ENCODE measurements around the gene CAMKK1. TPM values are rescaled to one million over a fixed set of nuclear protein-coding genes. Genes with fewer than 3 reads are reported as not detected.

Gene CAMKK1
- total and polyA plus RNA-seq, 4 donors: 3.8 to 14.9 (median 9.4) TPM

DNA sequence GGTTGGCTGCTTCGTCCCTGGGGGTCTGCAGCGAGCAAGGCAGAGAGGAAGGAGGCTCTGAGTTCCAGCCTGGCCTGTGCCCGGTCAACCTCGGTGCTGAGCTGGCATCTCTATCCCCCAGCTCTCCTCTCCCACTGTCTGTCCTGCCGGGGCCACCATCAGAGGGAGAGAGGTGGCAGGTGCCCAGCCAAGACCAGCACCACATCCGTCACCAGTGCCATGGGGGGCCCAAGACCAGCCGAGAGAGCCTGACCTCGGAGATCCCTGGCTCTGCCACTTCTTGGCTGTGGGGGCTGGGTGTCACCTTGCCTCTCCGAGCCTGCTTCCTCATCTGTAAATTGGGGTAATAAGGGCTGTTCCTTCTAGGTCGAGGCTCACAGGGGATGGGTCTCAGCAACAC is 24.0 kb upstream of the CAMKK1 start:
- no peak for ATAC-seq (ENCODE audit: insufficient read depth, low FRiP score)
- no peak for DNase-seq

DNA sequence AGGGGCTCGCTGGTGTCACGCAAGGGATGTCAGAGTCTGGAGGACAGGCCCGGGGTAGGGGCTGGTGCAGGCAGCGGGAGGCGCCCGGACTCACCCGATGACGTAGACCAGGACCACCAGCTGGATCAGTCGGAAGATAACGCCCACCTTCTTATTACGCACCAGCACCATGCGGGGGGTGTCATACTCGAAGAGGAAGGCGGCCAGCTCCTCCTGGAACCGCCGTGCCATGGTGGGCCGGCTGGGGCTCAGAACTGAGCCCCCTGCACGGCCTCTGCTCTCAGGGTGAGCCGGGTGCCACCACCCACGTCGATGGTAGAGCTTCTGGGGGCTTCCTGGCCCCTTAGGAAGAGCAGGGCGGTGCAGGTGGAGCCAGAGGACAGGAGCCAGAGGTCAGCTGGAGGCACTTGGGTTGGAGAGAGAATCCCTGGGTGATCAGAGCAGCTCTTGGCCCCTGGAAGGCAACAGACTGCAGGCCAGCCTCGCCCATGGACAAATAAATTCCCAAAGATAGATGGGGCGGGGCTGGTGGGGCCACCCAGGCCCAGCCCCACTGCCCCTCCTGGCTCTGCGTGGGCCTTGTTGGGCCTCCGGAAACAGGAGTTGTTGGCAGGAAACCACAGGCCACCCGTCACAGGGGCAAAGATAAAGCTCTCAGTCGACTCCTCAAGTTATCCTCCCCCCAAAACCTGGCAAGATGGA is 23.3 kb upstream of the CAMKK1 start, which contains the start of gene P2RX1:
TSS of gene P2RX1 (minus strand) at position 471 of the 702 bp plus-strand sequence. CDS start at position 231, 240 bp downstream.
- no peak for ATAC-seq (ENCODE audit: insufficient read depth, low FRiP score)
- Histone ChIP-seq H3K36me3 (ENCODE audit: control insufficient read depth in 4 of 4, insufficient read depth in 4 of 4, low read length in 4 of 4) (no peaks in the 10 kb centered on the region), H3K27ac (ENCODE audit: low read depth in 1 of 2, low read length in 1 of 2) (peak within 1 kb of the TSS in 1 of 2 donors; percentile 76), H3K27me3 (ENCODE audit: control insufficient read depth in 3 of 3, insufficient read depth in 3 of 3, low read length in 2 of 3) (no peaks in the 10 kb centered on the region), H3K9ac (ENCODE audit: insufficient read depth in 1 of 2, low read length in 2 of 2) (no peak within 1 kb of the TSS), H3K4me3 (no peak within 1 kb of the TSS), H3K4me1 (ENCODE audit: control insufficient read depth in 5 of 5, insufficient read depth in 5 of 5, low read length in 5 of 5) (peaks cover 0 to 33% (median 19%) of the 10 kb centered on the region in 5 donors), H3K9me3 (ENCODE audit: control insufficient read depth in 4 of 4, insufficient read depth in 3 of 4, low read length in 3 of 4) (no peaks in the 10 kb centered on the region)
- peak; percentile 41 to 69 (median 54) for DNase-seq
- TF ChIP-seq, protein P1, sequence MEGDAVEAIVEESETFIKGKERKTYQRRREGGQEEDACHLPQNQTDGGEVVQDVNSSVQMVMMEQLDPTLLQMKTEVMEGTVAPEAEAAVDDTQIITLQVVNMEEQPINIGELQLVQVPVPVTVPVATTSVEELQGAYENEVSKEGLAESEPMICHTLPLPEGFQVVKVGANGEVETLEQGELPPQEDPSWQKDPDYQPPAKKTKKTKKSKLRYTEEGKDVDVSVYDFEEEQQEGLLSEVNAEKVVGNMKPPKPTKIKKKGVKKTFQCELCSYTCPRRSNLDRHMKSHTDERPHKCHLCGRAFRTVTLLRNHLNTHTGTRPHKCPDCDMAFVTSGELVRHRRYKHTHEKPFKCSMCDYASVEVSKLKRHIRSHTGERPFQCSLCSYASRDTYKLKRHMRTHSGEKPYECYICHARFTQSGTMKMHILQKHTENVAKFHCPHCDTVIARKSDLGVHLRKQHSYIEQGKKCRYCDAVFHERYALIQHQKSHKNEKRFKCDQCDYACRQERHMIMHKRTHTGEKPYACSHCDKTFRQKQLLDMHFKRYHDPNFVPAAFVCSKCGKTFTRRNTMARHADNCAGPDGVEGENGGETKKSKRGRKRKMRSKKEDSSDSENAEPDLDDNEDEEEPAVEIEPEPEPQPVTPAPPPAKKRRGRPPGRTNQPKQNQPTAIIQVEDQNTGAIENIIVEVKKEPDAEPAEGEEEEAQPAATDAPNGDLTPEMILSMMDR (IDR thresholded peaks at IDR 0.05; ENCODE audit: control extremely low read depth, extremely low read depth): no peak
- 31 to 53% methylated on average over 28 of the region's 28 CpGs for WGBS, 2 donors

More for the DNA sequence above, 24.0 kb upstream of the CAMKK1 start:
- Histone ChIP-seq H3K4me1 (ENCODE audit: control insufficient read depth in 5 of 5, insufficient read depth in 5 of 5, low read length in 5 of 5) (peaks cover 0 to 26% (median 17%) of the 10 kb centered on the region in 5 donors), H3K9ac (ENCODE audit: insufficient read depth in 1 of 2, low read length in 2 of 2) (no peak overlapping the region), H3K27ac (ENCODE audit: low read depth in 1 of 2, low read length in 1 of 2) (peak overlapping the region in 1 of 2 donors; percentile 76), H3K36me3 (ENCODE audit: control insufficient read depth in 4 of 4, insufficient read depth in 4 of 4, low read length in 4 of 4) (no peaks in the 10 kb centered on the region), H3K27me3 (ENCODE audit: control insufficient read depth in 3 of 3, insufficient read depth in 3 of 3, low read length in 2 of 3) (no peaks in the 10 kb centered on the region), H3K9me3 (ENCODE audit: control insufficient read depth in 4 of 4, insufficient read depth in 3 of 4, low read length in 3 of 4) (no peaks in the 10 kb centered on the region), H3K4me3 (no peak overlapping the region)
- 40 to 48% methylated on average over 8 to 10 of the region's 10 CpGs for WGBS, 2 donors
- TF ChIP-seq, protein P1 (IDR thresholded peaks at IDR 0.05; ENCODE audit: control extremely low read depth, extremely low read depth): no peak

DNA sequence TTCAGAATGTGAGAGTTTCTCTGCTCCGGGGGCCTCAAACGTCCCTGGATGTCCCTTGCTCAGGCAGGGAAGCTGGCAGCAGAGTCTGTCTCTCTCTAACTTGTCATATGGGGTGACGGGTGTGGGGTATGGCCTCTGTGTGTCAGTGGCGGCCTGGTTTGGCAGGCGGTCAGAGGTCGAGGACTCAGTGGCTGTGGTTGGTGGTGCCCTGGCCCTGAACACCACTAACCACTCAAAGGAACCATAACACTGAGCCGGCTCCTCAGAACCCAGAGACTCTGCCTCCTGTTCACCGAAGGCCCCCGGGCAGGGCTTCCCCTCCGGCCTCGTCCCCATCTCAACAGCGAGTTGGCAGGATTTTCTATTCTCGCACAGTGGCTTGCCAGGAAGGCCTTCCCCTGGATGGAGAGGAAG is 22.7 kb upstream of the CAMKK1 start:
- Histone ChIP-seq H3K4me3 (no peak overlapping the region), H3K9ac (ENCODE audit: insufficient read depth in 1 of 2, low read length in 2 of 2) (no peak overlapping the region), H3K36me3 (ENCODE audit: control insufficient read depth in 4 of 4, insufficient read depth in 4 of 4, low read length in 4 of 4) (no peaks in the 10 kb centered on the region), H3K27me3 (ENCODE audit: control insufficient read depth in 3 of 3, insufficient read depth in 3 of 3, low read length in 2 of 3) (no peaks in the 10 kb centered on the region), H3K27ac (ENCODE audit: low read depth in 1 of 2, low read length in 1 of 2) (peak overlapping the region in 1 of 2 donors; percentile 76), H3K4me1 (ENCODE audit: control insufficient read depth in 5 of 5, insufficient read depth in 5 of 5, low read length in 5 of 5) (peaks cover 0 to 33% (median 19%) of the 10 kb centered on the region in 5 donors), H3K9me3 (ENCODE audit: control insufficient read depth in 4 of 4, insufficient read depth in 3 of 4, low read length in 3 of 4) (no peaks in the 10 kb centered on the region)
- no peak for ATAC-seq (ENCODE audit: insufficient read depth, low FRiP score)
- WGBS, 2 donors: 18 to 61% methylated on average over 13 of the region's 13 CpGs
- TF ChIP-seq, protein P1 (IDR thresholded peaks at IDR 0.05; ENCODE audit: control extremely low read depth, extremely low read depth): no peak
- peak; percentile 71 to 79 (median 72) for DNase-seq
